22Rv1 (cell line): ENCODE data around the gene TSSK3.

Experiments used
- H3K27ac ChIP-seq: fragments of 450-650 bp; 2 replicates; pipeline ENCODE4 v1.5.1; 2017
- CTCF ChIP-seq: fragments of 450-650 bp; IDR thresholded peaks from 2 replicates; pipeline ENCODE4 v1.5.1; 2017; ENCODE audit warnings: mild to moderate bottlenecking
- ZFX ChIP-seq: fragments of 450-650 bp; IDR thresholded peaks from 2 replicates; pipeline ENCODE4 v1.6.1; 2017; ENCODE audit warnings: antibody characterized with exemption, borderline replicate concordance

TSSK3 gene

GRCh38 chr1:32356478-32356877 lies 5.9 kb upstream of the TSSK3 start:
- 0 out of 2 replicates have a peak overlapping the region, but pooled peaks have one; percentile 7 for H3K27ac ChIP-seq
- TF ChIP-seq CTCF (no peak), ZFX (no peak)

- H3K27ac ChIP-seq = no peak overlapping the region
- no peak for TF ChIP-seq ZFX
- no peak for TF ChIP-seq CTCF
These were observed 4.7 kb upstream of the TSSK3 start for GRCh38 chr1:32357614-32358013.

GRCh38 chr1:32358435-32358834 lies 3.9 kb upstream of the TSSK3 start:
- peak overlapping the region; percentile 8; the same call in 1 of the 2 replicates for H3K27ac ChIP-seq
- TF ChIP-seq CTCF = no peak
- no peak for TF ChIP-seq ZFX

- TF ChIP-seq CTCF = no peak
- no peak for TF ChIP-seq ZFX
- peak overlapping the region; percentile 74 for H3K27ac ChIP-seq
These were observed 1.0 kb upstream of the TSSK3 start for GRCh38 chr1:32361308-32361673.

GRCh38 chr1:32361674-32362473 lies 465 bp upstream of the TSSK3 start:
- TF ChIP-seq CTCF (peak; percentile 81), ZFX (no peak)
- peak overlapping the region; percentile 74 for H3K27ac ChIP-seq

GRCh38 chr1:32363713-32364112 lies 1.4 kb downstream of the TSSK3 start:
- TF ChIP-seq ZFX = no peak
- TF ChIP-seq CTCF = no peak
- no peak overlapping the region for H3K27ac ChIP-seq

GRCh38 chr1:32364836-32365235 lies 2.5 kb downstream of the TSSK3 start:
- TF ChIP-seq ZFX (no peak), CTCF (no peak)
- 0 out of 2 replicates have a peak overlapping the region, but pooled peaks have one; percentile 2 for H3K27ac ChIP-seq
